K562 (cell line): Measurements from ENCODE around the gene ENOSF1.

Experiments
- EZH2 ChIP-seq: IDR thresholded peaks from 2 replicates; pipeline ENCODE4 v1.6.1; 2012; ENCODE audit warnings: low read depth, mild to moderate bottlenecking, inconsistent platforms, low read length, borderline replicate concordance
- JUND ChIP-seq, 2 experiments: IDR thresholded peaks; 2 replicates in 1 of 2; 3 replicates in 1 of 2; pipeline ENCODE4 v1.6.1; 2011; ENCODE audit warnings: borderline replicate concordance in 2 of 2, low read depth in 2 of 2, low read length in 2 of 2, improper control_type of control experiment in 1 of 2, missing biosample characterization in 1 of 2, missing genetic modification characterization in 1 of 2, missing genetic modification reagents in 1 of 2
- POLR2A ChIP-seq: fragments of 450-650 bp; conservative IDR thresholded peaks from 2 replicates; pipeline ENCODE4 v1.6.1; 2016
- SP1 ChIP-seq: sonication (generic); formaldehyde crosslinking; IDR thresholded peaks from 2 replicates; pipeline ENCODE4 v1.8.1; 2022; ENCODE audit warnings: mild to moderate bottlenecking, missing genetic modification reagents
- TARDBP ChIP-seq: fragments of 450-650 bp; IDR thresholded peaks from 2 replicates; pipeline ENCODE4 v1.6.1; 2016
- ZNF121 ChIP-seq: sonication (generic); formaldehyde crosslinking; conservative IDR thresholded peaks from 2 replicates; pipeline ENCODE4 v1.8.0; 2022; ENCODE audit warnings: missing genetic modification reagents
- ZNF274 ChIP-seq: IDR thresholded peaks from 2 replicates; pipeline ENCODE4 v1.6.1; 2011; ENCODE audit warnings: low read depth, mild to moderate bottlenecking, low read length, moderate library complexity, borderline replicate concordance
- ZNF589 ChIP-seq: fragments of 200-800 bp; sonication (Bioruptor generic); IDR thresholded peaks from 2 replicates; pipeline ENCODE4 v1.6.1; 2016; ENCODE audit warnings: low read depth, missing genetic modification characterization, missing compliant biosample characterization
- ZNF766 ChIP-seq: fragments of 200-800 bp; sonication (Bioruptor generic); conservative IDR thresholded peaks from 2 replicates; pipeline ENCODE4 v1.6.1; 2016; ENCODE audit warnings: missing genetic modification characterization, missing compliant biosample characterization
- TF ChIP-seq, protein P1 (sequence below): sonication (generic); formaldehyde crosslinking; IDR thresholded peaks from 2 replicates; pipeline ENCODE4 v1.8.1; 2023; ENCODE audit warnings: mild to moderate bottlenecking, missing genetic modification reagents
- TF ChIP-seq, protein P2 (sequence below): sonication (generic); formaldehyde crosslinking; IDR thresholded peaks from 2 replicates; pipeline ENCODE4 v1.8.0; 2022; ENCODE audit warnings: mild to moderate bottlenecking, missing genetic modification reagents

DNA sequence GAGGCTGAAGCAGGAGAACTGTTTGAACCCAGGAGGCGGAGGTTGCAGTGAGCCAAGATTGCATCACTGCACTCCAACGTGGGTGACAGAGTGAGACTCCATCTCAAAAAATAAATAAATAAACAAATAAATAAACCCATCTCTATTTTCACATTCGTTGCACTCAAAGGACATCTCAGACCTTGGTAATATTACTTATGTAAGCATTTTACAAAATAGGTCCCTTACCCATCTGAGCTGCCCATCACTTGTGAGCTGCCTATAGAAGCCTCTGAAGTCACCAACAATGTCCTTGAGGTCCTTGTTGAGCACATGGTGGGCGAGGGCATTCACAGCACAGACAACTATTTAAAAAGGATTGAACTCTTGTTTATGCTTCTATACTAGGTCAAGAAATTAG is 15.4 kb downstream of the ENOSF1 start:
- TF ChIP-seq, protein P1, sequence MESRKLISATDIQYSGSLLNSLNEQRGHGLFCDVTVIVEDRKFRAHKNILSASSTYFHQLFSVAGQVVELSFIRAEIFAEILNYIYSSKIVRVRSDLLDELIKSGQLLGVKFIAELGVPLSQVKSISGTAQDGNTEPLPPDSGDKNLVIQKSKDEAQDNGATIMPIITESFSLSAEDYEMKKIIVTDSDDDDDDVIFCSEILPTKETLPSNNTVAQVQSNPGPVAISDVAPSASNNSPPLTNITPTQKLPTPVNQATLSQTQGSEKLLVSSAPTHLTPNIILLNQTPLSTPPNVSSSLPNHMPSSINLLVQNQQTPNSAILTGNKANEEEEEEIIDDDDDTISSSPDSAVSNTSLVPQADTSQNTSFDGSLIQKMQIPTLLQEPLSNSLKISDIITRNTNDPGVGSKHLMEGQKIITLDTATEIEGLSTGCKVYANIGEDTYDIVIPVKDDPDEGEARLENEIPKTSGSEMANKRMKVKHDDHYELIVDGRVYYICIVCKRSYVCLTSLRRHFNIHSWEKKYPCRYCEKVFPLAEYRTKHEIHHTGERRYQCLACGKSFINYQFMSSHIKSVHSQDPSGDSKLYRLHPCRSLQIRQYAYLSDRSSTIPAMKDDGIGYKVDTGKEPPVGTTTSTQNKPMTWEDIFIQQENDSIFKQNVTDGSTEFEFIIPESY (CRISPR knock-in tag): no peak
- TF ChIP-seq POLR2A: no peak
- no peak for TF ChIP-seq EZH2
- TF ChIP-seq ZNF766 (CRISPR knock-in tag): no peak
- no peak for TF ChIP-seq JUND (IDR thresholded peaks at IDR 0.05; ENCODE audit: borderline replicate concordance, low read depth, low read length)
- TF ChIP-seq JUND (tag; IDR thresholded peaks at IDR 0.05; ENCODE audit: borderline replicate concordance, low read depth, low read length): no peak
- no peak for TF ChIP-seq ZNF589 (CRISPR knock-in tag)
- no peak for TF ChIP-seq TARDBP
- TF ChIP-seq SP1 (CRISPR knock-in tag): no peak
- TF ChIP-seq, protein P2, sequence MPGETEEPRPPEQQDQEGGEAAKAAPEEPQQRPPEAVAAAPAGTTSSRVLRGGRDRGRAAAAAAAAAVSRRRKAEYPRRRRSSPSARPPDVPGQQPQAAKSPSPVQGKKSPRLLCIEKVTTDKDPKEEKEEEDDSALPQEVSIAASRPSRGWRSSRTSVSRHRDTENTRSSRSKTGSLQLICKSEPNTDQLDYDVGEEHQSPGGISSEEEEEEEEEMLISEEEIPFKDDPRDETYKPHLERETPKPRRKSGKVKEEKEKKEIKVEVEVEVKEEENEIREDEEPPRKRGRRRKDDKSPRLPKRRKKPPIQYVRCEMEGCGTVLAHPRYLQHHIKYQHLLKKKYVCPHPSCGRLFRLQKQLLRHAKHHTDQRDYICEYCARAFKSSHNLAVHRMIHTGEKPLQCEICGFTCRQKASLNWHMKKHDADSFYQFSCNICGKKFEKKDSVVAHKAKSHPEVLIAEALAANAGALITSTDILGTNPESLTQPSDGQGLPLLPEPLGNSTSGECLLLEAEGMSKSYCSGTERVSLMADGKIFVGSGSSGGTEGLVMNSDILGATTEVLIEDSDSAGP: no peak
- no peak for TF ChIP-seq ZNF274
- no peak for TF ChIP-seq ZNF121 (CRISPR knock-in tag)
